Measurements from ENCODE around the gene ATXN7L1. TPM values are rescaled to one million over a fixed set of nuclear protein-coding genes. Genes with fewer than 3 reads are reported as not detected.

The ATXN7L1 gene
- total and polyA plus RNA-seq, 2 of the 8 experiments (the other 6 are each of a cell fraction or from before 2014, with no cell fraction given), result 14.3 to 34.0 TPM

- peak; percentile 80; the same call in 1 of the 2 replicates for TF ChIP-seq ATF2 (IDR thresholded peaks at IDR 0.05; ENCODE audit: low read length)
- TF ChIP-seq TAF1 (IDR thresholded peaks at IDR 0.05; ENCODE audit: low read depth, low read length), result no peak
- TF ChIP-seq SUZ12 (IDR thresholded peaks at IDR 0.05; ENCODE audit: low read length), result no peak
- peak; percentile 11 for TF ChIP-seq EZH2 (IDR thresholded peaks at IDR 0.05; ENCODE audit: low read depth, low read length, severe bottlenecking)
- TF ChIP-seq KDM4A (IDR thresholded peaks at IDR 0.05; ENCODE audit: low read depth, low read length, severe bottlenecking), result no peak
- no peak for TF ChIP-seq SIX5 (IDR thresholded peaks at IDR 0.05; ENCODE audit: low read depth, low read length)
- peak; percentile 58 for TF ChIP-seq CREB1 (IDR thresholded peaks at IDR 0.05)
- no peak for TF ChIP-seq TCF12 (IDR thresholded peaks at IDR 0.05; ENCODE audit: low read depth, low read length)
- TF ChIP-seq MAFK (IDR thresholded peaks at IDR 0.05; ENCODE audit: low read depth, low read length), result no peak
- no peak for TF ChIP-seq KDM5A (IDR thresholded peaks at IDR 0.05; ENCODE audit: low read length)
- no peak for TF ChIP-seq KDM1A (IDR thresholded peaks at IDR 0.05; ENCODE audit: borderline replicate concordance, low read length)
- peak; percentile 71 for TF ChIP-seq SP1 (IDR thresholded peaks at IDR 0.05; ENCODE audit: low read depth, low read length)
- TF ChIP-seq, protein P1, sequence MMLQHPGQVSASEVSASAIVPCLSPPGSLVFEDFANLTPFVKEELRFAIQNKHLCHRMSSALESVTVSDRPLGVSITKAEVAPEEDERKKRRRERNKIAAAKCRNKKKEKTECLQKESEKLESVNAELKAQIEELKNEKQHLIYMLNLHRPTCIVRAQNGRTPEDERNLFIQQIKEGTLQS (IDR thresholded peaks at IDR 0.05; ENCODE audit: insufficient read depth, low read depth, low read length), result 0 out of 2 replicates have a peak, but pooled peaks have one; percentile 55
- TF ChIP-seq, protein P2, sequence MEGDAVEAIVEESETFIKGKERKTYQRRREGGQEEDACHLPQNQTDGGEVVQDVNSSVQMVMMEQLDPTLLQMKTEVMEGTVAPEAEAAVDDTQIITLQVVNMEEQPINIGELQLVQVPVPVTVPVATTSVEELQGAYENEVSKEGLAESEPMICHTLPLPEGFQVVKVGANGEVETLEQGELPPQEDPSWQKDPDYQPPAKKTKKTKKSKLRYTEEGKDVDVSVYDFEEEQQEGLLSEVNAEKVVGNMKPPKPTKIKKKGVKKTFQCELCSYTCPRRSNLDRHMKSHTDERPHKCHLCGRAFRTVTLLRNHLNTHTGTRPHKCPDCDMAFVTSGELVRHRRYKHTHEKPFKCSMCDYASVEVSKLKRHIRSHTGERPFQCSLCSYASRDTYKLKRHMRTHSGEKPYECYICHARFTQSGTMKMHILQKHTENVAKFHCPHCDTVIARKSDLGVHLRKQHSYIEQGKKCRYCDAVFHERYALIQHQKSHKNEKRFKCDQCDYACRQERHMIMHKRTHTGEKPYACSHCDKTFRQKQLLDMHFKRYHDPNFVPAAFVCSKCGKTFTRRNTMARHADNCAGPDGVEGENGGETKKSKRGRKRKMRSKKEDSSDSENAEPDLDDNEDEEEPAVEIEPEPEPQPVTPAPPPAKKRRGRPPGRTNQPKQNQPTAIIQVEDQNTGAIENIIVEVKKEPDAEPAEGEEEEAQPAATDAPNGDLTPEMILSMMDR (IDR thresholded peaks at IDR 0.05; ENCODE audit: control extremely low read depth in 1 of 3, insufficient read depth in 1 of 3, low read depth in 1 of 3, low read length in 3 of 3), result no peak
- no peak for TF ChIP-seq BACH1 (IDR thresholded peaks at IDR 0.05; ENCODE audit: low read length)
- TF ChIP-seq HDAC6 (IDR thresholded peaks at IDR 0.05; ENCODE audit: low read depth, low read length), result no peak
- no peak for TF ChIP-seq TBP (IDR thresholded peaks at IDR 0.05; ENCODE audit: low read depth, low read length)
- TF ChIP-seq RFX5 (IDR thresholded peaks at IDR 0.05; ENCODE audit: borderline replicate concordance, low read depth, low read length), result no peak
- TF ChIP-seq GABPA (IDR thresholded peaks at IDR 0.05; ENCODE audit: borderline replicate concordance, insufficient read depth, low read length), result no peak
- TF ChIP-seq YY1 (IDR thresholded peaks at IDR 0.05; ENCODE audit: low read depth, low read length), result peak; percentile 80
- no peak for TF ChIP-seq ASH2L (IDR thresholded peaks at IDR 0.05; ENCODE audit: low read length)
Observed at GRCh38 chr7:105776068-105776790, 100.2 kb downstream of the ATXN7L1 start (continued).

Measured in H1 (cell line).